Right hindlimb (tissue), 1 donor: ENCODE measurements around the gene SLC34A3.

ENCODE experiments used
- DNase-seq: peaks from one replicate; pipeline ENCODE4 v3.0.0-alpha.2; 2018

The SLC34A3 gene

GRCh38 chr9:137230705-137231371, at the start of gene SLC34A3:
TSS of gene SLC34A3 (plus strand) at chr9:137230901. CDS start at chr9:137231703, 802 bp downstream.
- DNase-seq, result no peak

- no peak for DNase-seq
Measured at GRCh38 chr9:137181680-137182079, 49.0 kb upstream of the SLC34A3 start.

- DNase-seq, result no peak
Measured at GRCh38 chr9:137182836-137183235, 47.9 kb upstream of the SLC34A3 start.

GRCh38 chr9:137183980-137184595, 46.6 kb upstream of the SLC34A3 start:
- DNase-seq, result no peak

DNA sequence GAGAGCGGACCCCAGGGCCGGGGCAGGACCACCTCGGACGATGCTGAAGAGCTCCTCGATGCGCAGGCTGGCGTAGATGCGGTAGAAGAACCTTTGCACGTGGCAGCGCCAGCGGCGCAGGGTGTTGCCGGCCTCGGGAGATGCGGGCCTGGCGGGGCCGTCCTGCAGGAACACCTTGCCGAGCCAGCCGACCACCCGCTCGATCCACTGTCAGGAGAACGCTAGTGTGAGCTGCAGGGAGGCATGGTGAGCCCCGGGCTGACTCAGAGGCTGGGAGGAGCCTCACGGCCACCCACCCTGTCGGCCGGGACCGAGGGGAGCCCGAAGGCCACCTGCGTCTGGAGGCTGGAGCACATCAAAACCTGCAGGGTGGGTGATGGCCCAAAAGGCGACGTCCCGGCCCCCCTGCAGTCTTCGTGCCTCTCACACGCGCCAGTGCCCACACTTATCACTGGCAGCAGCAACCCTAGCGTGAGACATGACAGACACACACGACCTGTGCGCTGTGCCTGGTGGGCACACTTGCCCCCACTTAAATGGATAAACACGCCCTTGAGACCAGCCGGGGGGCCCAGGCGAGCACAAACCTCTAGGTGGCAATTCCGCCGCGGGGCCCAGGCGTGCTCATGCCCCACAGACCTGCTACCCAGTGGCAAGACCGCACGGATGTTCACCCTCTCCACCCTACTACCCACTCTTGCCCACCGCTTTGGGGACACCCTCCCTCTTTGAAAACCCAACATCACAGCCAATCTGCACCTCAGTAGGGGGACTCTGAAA, 45.6 kb upstream of the SLC34A3 start:
- DNase-seq, result no peak

GRCh38 chr9:137185921-137186320, 44.8 kb upstream of the SLC34A3 start:
- no peak for DNase-seq

DNA sequence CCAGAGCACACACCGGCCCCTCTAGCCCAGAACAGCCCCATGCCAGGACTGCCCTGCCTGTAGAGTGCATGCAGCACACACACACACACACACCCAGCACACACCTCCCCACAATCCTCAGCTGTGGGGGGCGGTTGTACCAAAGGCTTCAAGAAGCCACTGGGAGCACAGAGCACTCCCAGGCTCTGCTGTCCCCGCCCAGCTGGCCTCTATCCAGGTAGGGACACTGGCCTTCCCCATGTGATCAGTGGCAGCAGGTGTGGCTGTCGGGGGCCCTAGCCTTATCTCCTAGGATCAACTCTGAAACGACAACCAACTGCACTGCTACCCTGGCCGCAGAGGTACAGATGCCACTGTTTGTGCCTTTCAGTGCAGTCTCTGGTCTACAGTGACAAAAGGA, 44.3 kb upstream of the SLC34A3 start:
- DNase-seq, result no peak

DNA sequence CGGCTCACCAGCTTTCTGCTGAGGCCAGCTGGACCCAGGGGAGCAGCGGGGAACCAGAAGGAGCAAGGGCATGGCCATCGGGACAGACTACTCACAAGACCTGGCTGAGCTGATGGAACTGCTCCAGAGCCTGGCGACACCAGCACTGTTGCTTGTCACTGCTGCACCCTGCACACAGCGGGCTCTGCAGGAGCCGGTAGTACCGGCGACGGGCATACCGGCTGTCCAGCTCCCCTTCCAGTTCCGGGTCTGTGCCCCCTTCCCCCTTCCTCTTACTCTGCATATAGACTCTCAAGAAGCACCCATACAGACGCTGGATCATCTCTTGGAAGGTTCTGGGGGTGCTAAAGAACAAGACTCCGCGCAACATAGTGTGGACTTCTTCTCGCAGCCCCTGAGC, 43.3 kb upstream of the SLC34A3 start:
- no peak for DNase-seq

- DNase-seq, result no peak
Measured at GRCh38 chr9:137188086-137188489, 42.6 kb upstream of the SLC34A3 start.

DNA sequence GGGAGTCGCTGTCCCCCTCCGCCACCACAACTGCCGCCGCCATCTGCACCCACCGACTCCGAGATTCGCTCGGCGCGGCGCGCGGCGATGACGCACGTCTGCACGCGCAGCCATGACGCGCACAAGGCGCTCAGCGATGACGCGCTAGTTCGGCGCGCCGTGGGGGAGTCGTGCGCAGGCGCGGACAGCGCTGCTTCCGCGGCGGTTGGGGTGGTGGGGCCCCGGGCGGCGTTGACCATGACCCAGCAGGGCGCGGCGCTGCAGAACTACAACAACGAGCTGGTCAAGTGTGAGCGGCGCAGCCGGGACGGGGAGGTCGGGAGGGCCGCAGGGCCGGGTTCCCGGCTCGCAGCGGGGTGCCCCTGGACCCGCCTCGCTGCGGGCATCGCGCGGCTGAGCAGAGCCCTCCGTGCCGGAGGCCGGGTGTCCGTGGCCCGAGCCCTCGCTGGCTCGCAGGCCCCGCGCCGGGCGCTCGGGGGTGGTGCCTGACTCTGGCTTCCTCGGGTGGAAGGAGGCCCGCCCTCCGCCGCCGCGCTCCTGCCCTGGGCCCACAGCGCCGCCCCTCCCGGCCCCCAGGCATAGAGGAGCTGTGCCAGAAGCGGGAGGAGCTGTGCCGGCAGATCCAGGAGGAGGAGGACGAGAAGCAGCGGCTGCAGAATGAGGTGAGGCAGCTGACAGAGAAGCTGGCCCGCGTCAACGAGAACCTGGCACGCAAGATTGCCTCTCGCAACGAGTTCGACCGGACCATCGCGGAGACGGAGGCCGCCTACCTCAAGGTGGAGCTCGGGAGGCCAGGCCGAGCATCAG, 42.0 kb upstream of the SLC34A3 start, which contains the start of the genes ANAPC2 and SSNA1:
Gene ANAPC2 (minus strand): TSS at position 71 of the 807 bp plus-strand sequence. CDS start 28 bp downstream, at position 43.
Gene SSNA1 (plus strand): TSS at position 187 of the 807 bp plus-strand sequence. CDS start 51 bp downstream, at position 238.
- DNase-seq, result peak; percentile 94

GRCh38 chr9:137189297-137190295, 41.1 kb upstream of the SLC34A3 start:
- no peak for DNase-seq

DNA sequence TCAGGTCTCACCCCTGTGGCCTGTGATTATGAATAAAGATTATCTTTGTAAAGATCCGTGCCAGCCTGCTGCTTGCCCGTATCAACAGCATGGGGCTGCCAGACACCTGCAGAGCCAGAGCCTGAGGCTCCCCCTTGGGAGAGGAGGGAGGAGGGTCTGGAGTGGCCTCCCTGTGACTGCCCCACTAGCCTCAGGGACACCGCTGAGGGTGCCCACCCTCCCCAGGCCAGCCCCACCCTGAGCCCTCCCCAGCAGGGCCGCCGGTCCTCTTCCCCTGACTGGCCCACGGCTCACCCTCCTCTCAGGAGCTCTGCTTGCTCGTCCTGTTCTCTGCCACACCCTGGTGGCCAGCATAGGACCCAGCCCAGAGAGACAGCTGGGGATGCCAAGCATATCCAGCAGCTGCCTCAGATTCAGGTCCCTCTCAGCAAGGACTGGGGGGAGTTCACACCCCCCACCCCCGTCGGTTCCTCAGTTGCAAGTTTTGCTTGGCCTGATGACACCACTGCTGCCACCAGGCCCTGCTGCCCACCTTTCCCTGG, 40.3 kb upstream of the SLC34A3 start:
- DNase-seq, result no peak

DNA sequence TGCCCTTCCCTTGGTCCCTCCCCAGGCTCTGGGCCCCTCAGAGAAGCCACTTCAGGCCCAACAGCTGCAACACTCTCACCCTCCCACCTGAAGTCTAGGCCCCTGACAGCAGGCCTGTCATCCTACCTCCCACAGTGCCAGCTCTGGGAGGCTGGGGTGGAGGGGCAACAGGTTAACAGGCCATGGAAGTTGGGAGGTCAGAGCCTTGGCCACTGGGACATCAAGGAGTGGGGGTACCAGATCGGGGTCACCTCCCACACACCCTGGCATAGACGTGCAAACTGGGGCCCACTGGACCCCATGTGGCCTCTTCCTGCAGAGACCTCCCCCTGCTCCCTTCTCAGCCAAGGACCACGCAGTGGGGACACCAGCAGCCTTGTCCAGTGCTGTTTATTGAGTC, 39.5 kb upstream of the SLC34A3 start:
- no peak for DNase-seq

- no peak for DNase-seq
Measured at GRCh38 chr9:137191691-137192447, 38.8 kb upstream of the SLC34A3 start.

GRCh38 chr9:137192448-137192780, 38.3 kb upstream of the SLC34A3 start:
- DNase-seq, result no peak

DNA sequence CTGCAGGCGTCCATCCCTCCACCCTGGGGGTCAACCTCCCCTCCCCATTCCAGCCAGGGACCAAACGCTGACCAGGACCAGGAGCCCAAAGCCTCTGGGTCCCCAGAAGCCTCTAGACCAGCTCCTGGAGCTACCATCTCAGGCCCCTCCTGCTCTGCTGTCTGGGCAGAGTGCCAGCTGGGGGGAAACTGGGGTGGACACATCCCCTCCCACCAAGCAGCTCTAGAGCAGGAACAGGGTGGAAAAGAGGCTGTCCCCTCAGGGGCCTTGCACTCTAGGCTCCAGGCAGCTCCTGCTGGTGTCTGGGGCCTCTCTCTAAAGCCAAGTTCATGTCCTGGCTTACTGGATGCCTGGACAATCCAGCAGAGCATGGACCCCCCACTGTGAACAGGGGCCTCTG, 37.8 kb upstream of the SLC34A3 start:
- no peak for DNase-seq

DNA sequence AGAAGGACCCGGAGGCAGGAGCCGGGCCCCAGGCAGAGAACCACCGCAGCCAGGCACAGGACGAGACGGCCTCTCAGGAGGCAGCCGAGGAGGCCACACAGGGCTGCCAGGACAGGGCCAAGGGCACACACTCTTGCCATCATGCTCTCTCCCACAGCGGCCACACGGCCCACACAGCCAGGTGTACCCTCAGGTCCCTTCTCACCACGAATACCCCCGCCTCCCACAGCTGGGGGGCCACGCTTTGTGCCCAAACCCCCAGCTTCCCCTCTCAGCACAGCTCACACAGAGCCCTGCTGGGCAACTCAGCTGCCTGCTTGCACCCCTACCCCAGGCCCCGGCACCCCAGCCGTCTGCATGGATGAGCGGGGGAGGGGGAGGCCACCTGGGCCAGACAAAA, 36.9 kb upstream of the SLC34A3 start:
- DNase-seq, result no peak

DNA sequence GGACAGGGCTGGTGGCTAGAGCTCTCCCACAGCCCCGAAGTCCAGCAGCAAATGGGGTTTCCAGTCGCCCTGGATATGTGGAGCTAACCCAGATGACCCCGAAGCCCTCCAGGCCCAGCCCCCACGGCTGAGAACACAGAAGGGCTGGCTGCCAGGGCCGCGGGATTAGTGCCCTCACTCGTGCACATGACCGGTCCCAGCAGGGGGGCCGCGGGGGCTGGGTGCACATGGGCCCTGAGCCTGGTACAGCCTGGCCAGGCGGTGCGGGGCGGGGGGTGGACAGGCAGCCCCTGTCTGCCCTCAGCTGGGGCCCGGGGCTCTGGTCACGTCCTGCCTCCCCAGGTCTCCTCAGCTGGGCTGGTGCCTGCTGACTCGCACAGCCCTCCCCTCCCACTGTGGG, 36.3 kb upstream of the SLC34A3 start:
- DNase-seq, result no peak

- DNase-seq, result no peak
Measured at GRCh38 chr9:137194909-137195308, 35.8 kb upstream of the SLC34A3 start.

DNA sequence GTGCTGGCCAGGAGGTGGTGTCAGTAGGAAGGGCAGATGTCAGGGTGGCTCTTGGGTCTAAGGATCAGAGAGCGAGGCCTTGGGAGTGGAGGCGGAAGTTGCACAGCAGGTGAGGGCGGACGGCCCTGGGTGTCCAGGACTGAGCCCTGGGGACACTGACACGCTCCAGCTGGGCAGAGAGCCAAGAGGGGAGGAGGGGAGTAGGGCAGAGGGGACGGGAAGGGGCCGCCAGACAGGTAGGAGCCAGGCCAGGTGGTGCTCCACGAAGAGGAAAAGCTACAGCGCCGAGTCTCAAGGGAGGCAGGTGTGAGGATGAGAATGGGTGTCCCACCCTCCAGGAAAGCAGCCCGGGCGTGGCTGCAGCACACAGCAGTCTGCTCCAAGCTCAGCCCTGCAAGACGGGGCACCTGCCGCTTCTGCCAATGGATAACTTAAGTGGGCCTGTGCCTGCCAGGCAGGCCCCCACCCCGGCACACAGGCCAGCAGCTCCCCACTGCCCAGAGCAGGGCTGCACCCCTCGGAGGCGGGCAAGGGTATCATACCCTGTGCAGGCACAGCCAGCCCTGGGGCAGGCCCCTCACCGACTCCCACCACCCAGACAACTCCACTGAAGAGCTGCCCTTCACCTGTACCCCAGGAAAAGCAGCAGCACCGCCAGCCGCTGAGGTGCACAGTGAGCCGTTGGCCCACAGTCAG, 35.0 kb upstream of the SLC34A3 start:
- DNase-seq, result no peak
